Measurements from ENCODE around the gene TF.

Gene TF

DNA sequence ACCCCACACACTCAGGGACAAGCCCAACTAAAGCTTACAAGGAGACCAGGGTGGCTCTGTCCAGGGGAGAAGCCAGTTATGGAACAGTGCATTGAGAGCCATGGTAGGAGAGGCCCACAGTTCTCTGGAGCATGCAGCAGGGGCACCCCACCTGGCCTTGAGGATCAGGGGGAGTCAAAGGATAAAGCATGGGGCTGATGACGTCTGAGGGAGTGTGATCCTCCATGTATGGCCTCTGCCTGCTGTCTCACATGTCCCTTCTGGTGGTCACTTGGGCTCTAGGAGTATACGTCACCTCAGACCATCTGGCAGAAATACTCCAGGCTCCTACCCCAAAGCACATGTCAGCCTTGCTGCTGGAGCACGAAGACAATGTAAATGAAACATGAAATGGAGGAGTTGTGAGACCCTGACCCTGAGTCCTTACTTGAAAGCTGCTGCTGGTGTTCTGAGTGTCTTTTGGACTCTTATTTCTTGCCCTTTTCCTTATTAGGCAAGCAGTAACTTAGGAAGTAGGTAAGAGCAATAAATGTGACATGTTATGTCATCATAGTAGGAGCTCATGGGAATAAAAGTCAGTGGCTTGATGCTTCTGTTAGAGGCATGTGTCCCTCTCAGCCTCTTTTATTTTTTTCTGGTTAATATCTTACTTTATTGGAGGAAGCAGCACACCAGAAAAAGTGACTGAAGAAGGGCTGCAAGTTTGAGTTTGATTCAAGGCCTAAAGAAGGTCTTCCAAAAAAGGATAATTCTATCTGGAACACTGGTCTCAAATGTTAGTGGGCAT lies 74.9 kb downstream of the TF start:
- DNase-seq = no peak

DNA sequence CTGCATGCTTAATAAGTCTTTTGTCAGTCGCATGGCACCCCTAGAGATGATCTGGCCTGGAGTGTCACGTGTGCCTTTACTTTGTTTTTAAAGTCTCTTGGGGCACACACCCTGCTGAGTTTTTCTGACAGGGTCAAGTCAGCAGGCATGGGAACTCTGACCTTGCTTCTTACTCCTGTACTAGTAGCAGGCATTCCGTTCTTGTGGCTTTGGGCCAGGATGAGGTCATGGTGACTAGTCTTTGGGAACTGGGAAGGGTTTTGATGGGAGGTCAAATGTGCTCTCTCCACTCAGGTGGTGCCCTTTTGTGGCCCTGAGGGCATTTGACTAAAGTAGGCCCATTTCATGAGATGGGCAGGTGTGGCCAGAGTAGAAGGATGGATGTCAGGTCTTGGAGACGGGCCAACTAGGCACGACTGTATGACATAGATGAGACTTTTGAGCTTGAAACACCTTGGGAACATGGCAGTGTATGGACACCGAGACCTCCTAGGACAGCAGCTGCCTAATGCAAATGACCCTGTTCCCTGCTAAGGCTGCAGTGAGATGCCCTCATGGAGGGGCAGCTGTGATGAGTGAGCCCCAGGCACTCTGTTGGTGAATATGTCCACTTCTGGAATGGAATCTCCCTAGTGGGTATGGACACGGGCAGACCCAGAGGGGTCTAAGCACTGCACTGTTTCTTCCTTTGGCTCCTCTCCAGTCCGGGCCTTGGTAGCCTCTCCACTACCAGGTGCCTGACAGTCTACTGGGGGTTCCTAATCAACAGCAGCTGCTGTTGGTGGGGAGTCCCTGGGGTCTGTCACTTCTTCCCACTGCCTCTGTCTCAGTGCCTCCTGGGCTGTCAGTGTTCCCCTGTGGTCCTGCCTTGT lies 75.8 kb downstream of the TF start:
- no peak for DNase-seq

GRCh38 chr3:133824961-133825485 lies 78.8 kb downstream of the TF start:
- DNase-seq = no peak

- no peak for DNase-seq
Observed at GRCh38 chr3:133825969-133826727, 80.0 kb downstream of the TF start.

- no peak for DNase-seq
Observed at GRCh38 chr3:133827136-133827535, 80.9 kb downstream of the TF start.

DNA sequence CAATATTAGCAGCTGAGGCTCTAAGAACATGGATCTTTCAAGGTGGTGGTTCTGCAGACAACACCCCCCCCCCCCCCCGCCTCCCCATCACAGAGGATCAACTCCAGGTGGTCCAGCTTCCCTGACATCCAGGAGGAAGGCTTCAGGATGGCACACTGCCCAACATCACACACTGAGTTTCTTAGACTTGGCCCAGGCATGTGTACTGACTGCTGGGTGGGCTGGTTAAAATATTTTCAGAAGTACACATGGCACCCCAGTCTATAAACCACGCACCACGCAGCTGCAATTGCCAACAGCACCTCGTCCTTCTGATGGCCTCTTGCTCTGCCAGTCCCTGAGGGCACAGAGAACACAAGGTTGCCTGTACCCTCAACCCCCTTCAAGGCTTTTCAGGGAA lies 81.5 kb downstream of the TF start:
- no peak for DNase-seq

DNA sequence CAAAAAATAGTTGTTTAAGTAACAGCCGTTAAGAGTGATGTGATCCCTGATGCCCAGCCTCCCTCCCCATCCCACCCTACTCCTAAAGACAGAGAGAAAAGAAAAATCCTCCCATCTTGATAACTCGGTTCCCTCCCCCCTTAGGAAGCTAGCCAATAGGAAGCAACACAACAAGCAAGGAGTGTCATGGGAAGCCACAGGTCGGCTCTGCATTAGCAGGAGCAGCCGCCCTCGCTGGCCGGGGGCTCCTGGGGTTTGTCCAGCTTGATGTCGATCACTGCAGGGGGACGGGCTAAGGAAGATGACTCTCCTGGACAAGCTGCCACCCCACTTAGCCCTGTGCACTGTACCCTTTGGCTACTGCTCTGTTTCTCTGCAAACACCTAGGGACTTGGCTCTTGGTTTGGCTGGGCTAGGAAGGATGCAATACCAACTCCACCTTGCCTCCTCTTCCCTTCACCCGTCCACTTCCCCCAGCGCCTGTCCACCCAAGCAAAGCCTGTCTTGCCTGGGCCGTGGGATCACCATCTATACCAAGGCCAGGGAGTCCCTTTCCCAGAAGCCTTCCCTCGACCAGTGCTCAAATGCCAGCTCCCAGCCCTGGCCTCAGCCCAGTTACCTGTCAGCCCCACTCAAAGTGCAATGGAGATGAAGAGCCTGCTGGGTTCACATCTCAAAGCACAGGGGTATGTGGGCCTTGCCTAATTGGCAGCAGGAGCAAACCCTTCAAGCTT lies 82.5 kb downstream of the TF start:
- no peak for DNase-seq

GRCh38 chr3:133829310-133829707 lies 83.1 kb downstream of the TF start:
- DNase-seq = no peak

GRCh38 chr3:133830071-133830470 lies 83.9 kb downstream of the TF start:
- no peak for DNase-seq

- no peak for DNase-seq
Observed at GRCh38 chr3:133831966-133832801, 86.0 kb downstream of the TF start.

- no peak for DNase-seq
Observed at GRCh38 chr3:133832802-133833144, 86.6 kb downstream of the TF start.

- DNase-seq = no peak
Observed at GRCh38 chr3:133833267-133833666, 87.1 kb downstream of the TF start.

DNA sequence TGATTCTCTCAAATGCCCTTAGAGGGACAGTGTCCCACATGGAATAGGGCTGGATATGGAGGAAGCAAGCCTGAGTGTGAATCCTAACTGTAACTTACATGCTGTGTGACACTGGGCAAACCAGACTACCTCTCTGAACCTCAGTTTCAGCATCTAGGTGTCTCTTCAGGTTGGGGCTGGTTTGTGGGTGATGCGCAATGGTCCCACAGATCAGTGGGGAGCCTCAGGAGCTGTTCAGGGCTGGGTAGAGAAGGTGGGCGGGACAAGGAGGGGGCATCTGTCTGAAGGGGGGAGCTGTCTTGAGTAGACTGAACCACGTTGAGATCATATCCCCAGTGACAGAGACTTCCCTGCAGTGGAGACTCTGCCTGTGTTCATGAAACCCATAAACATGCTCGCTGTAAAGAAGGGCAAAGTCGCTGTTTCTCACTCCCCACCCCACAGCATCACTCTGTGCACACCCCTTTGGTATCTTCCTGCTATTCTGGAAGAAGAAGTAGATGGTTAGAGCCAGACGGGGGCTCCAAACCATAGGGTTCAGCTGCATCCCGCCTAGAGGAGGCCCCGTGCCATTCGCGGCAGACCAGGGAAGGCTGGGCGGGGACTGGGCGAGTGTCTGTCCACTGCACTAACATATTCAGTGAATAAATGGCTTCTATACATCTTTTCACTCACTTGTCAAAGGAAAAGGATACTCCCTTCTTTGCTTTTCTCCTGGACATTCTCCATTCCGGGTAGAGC lies 87.9 kb downstream of the TF start:
- no peak for DNase-seq

GRCh38 chr3:133834621-133835417 lies 88.6 kb downstream of the TF start:
- DNase-seq = no peak

GRCh38 chr3:133835418-133835743 lies 89.2 kb downstream of the TF start:
- no peak for DNase-seq

DNA sequence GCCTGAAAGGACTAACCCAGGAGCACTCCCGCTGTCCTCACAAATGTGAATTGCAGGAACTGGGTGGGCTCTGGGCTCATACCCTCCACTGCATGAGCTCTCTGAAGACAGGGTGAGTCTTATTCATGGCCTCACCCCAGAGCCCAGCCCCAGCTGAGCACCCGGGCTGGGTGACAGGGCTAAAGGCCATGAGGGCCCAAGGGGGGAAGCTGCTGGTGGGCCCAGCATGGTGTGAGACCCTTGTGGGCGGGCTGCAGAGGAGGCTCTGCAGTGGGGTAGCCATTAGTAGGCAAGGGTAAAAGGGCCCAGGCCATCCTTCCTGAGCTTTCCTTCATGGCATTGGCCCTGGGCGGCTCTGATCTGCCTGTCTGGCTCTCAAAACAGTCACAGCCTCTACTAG lies 89.8 kb downstream of the TF start:
- no peak for DNase-seq

DNA sequence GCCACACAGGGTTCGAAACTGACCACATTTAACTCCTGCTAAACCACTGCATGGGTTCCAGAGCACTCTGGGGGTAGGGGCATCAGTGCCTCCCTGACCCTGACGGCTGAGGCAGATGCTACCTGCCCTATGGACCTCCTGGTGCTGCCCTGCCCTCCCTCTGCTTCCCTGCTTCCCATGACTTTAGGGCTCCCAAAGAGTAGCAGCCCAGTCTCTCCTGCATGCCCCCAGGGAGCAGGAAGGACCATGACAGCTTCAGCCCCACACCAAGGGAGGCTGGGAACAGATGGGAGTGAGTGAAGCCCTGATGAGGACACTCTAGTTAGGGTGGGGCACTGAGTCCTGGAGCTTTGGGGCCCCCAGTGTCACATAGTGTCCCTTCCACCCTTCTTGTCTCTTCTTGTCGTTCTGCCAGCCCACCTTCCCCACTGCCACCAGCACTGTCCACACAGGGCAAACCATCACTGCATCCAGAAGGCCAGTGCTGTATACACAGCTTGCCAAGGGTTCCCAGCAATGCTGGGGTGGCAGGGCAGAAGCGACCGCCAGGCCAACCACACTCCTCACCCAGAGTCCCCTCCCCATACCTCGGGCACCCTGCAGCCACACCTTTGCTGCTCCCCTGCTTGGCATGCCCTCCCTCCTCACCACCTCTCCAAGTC lies 90.4 kb downstream of the TF start:
- no peak for DNase-seq

DNA sequence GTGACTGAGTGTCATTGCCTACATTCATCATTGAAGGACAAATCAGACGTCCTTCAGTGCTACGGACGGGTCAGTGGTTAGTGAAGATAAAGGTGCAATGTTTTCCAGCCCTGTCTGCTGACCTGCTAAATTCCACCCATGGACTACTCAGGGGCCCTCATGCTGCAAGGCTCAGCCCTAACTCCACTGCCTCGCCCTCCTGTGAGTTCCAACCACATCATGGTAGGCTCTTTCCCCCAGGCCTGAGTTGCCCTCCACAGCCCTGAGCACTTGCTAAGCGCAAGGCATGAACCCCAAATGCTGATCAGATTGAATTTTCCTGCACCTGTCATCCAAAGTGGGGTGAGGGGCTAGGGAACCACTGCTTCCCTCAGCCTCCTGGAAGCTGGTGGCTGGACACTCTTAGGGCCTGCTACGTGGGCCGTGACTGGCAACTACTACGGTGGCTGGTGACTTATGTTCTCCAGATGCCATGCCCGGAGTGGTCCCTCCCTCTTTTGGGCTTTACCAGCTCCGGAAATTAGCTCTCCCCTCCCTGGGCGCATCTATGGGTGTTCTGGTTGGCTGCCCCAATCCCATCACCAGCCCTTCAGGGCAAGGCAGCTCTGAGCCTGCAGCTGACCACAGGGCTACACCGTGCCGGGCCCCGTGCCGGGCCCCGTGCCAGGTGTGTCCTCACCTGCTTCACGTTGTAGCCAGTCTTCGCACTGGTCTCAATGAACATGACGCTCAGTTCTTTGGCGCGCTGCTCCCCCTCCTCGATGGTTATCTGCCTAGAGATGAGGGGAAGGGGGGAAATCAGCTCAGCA lies 91.5 kb downstream of the TF start:
- DNase-seq = no peak

DNA sequence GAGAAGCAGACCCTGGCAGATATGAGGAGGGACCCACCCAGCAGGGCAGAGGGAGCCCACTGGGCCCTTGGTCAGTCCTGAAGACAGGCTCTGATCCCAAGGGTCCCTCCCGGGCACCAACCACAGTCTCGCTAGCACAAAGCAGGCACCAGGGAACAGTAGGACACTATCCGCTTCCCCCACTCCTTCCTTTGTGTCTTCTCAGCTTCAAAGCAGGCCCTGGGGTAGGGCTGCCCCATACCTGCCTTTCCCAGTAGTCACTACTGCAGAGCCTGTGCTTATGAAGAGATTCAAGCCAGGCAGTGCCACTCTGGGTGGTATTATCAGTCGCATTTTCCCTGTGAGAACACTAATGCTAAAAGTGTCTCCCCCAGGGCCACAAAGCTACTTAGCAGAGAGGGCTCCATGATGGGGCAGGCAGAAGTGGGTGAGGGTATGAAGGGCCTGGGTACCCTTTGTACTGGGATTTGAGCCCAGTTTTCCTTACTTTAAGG lies 92.2 kb downstream of the TF start:
- no peak for DNase-seq

All from stimulated activated CD4-positive, alpha-beta T cell treated with anti-CD3 and anti-CD28 coated beads, Interleukin-4, amount 100 ng/mL, for 1 hour (primary cell).